GM12872 (cell line): Measurements from ENCODE around the gene DAPP1.

Source experiments
- CTCF ChIP-seq: IDR thresholded peaks from 3 replicates; pipeline ENCODE4 v1.5.1; 2011; ENCODE audit warnings: low read depth, mild to moderate bottlenecking, low read length, moderate library complexity; ENCODE audit not compliant: insufficient read depth

Gene DAPP1

GRCh38 chr4:99845708-99846469 lies 29.3 kb downstream of the DAPP1 start:
- TF ChIP-seq CTCF, result no peak

- TF ChIP-seq CTCF, result no peak
These were observed 30.3 kb downstream of the DAPP1 start for GRCh38 chr4:99846891-99847290.

GRCh38 chr4:99847362-99847976 lies 30.8 kb downstream of the DAPP1 start:
- no peak for TF ChIP-seq CTCF

GRCh38 chr4:99848591-99849001 lies 32.0 kb downstream of the DAPP1 start:
- TF ChIP-seq CTCF, result no peak

GRCh38 chr4:99852199-99852749 lies 35.6 kb downstream of the DAPP1 start:
- TF ChIP-seq CTCF, result no peak

GRCh38 chr4:99853190-99853589 lies 36.6 kb downstream of the DAPP1 start:
- TF ChIP-seq CTCF, result no peak

- no peak for TF ChIP-seq CTCF
These were observed 37.4 kb downstream of the DAPP1 start for GRCh38 chr4:99853999-99854398.
